HG03139 (cell line): ENCODE results near the gene SREBF2.
"Not testable (repeated sequence)": the region's sequence is repeated elsewhere in the genome, so short reads cannot be mapped to it uniquely, and the experiment has no call there.

ENCODE experiments used
- ATAC-seq: cut with Tn5 transposase; IDR thresholded peaks from one replicate; pipeline ENCODE4 v1.9.1; 2021; ENCODE audit not compliant: unreplicated experiment

SREBF2 gene

GRCh38 chr22:41939981-41940831 lies 107.3 kb downstream of the SREBF2 start:
- ATAC-seq: peak; percentile 38

- ATAC-seq: peak; percentile 26
These were observed 108.2 kb downstream of the SREBF2 start for GRCh38 chr22:41940832-41941765.

GRCh38 chr22:41943661-41944209 lies 110.8 kb downstream of the SREBF2 start:
- no peak for ATAC-seq

DNA sequence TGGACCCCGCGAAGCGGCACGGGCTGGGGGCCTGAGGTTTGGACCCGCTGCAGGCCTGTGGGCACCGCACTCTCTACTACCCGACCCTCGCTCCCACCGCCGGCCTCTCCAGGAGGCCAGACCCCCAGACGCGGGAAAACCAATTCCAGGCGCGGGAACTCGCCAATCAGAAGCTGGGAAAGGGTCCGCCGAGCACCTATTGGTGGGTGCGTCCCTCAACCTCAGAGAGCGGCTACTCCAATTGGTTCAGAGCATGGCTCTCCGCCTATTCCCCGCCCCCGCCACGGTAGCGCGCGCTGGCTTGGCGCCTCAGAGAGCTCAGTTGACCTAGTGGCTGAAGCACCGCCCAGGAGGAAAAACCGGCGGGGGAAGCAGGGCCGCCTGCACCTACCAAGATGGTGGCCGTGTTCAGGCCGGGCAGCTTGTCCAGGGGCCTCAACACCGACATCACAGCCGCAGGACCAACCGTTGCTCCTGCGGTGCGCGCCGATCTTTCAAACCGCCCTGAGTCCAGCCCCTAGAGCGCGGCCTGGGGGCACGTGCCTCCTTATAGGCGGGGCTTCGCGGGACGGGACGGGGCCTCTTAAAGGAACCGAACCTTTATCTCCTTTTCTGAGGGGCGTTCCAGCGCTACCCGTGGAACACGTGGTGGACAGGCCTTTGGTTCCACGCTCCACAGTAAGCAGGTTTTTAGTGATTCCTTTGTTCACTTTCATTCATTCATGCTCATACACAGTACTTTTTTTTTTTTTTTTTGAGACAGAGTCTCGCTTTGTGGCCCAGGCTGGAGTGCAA lies 113.9 kb downstream of the SREBF2 start, which contains the start of gene CENPM:
Gene CENPM (minus strand): TSS at position 524 of the 795 bp plus-strand sequence. CDS start 76 bp downstream, at position 448.
- ATAC-seq: peak; percentile 81

- ATAC-seq: no peak
These were observed 114.6 kb downstream of the SREBF2 start for GRCh38 chr22:41947424-41948080.

- no peak for ATAC-seq
These were observed 115.2 kb downstream of the SREBF2 start for GRCh38 chr22:41948142-41948541.

DNA sequence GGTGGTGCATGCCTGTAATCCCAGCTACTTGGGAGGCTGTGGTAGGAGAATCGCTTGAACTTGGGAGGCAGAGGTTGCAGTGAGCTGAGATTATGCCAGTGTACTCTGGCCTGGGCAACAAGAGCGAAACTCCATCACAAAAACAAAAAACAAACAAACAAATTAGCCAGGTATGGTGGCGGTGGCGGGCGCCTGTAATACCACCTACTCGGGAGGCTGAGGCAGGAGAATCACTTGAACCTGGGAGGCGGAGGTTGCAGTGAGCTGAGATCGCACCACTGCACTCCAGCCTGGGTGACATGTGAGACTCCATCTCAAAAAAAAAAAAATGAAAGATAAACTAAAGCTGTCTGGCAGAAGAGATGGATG lies 116.0 kb downstream of the SREBF2 start:
- not testable (repeated sequence) for ATAC-seq

DNA sequence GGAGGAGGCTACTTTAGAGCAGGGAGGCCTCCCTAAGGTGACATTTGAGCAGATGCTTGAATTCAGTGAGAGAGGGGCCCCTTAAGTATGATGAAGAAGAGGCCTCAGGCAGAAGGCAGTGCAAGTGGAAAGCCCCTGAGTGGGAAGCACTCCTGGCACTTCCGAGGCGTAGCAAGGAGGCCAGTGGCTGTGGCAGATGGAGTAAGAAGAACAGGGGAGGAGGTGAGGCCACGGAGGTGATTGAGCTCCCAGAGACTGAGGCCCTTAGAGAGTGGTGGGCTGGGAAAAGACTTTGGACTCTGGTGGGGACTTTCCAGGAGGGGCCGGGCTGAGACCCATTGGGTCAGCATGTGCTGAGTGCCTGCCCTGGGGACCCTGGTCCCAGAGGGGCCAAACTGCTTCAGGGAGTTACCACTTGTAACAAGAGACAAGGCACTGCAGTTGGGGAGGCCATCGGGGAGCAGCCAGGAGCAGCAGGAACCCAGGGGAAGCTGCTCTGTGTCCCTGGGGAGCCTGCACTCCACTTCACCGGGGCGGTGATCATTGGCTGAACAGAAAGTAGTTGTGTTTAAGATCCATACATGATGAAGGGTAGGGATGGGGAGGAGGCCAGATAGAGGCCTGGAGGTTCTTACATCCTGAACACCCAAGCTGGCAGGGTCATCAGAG lies 116.5 kb downstream of the SREBF2 start:
- ATAC-seq: no peak

DNA sequence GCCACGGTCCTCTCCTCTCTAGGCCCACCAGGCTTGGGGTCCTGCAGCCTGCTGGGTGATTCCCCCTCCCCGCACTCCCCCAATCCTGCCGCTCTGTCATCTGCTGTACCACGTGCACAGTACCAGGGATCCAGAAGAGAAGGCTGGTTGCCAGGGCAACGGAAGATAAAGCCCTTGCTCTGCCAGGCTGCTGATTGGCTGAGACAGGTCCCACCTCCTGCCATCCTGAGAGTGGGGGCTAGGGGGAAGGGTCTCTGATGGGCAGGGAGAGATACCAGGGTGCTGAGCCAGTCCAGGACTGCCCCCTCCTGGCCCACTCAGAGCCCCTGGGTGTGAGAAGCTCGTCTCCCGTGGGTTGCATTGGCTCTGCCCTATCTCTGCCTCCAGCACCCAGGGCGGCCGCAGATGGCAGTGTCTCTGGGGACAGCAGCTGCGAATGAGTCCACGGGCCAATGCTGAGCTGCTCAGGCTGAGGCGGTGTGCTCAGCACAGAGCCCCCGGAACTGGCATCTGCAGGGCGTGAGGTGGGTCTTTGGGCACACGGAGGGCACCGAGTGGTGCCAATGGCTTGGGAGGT lies 119.1 kb downstream of the SREBF2 start, which contains the start of gene SMIM45:
Gene SMIM45 (plus strand): TSS at position 253 of the 577 bp plus-strand sequence.
- no peak for ATAC-seq

DNA sequence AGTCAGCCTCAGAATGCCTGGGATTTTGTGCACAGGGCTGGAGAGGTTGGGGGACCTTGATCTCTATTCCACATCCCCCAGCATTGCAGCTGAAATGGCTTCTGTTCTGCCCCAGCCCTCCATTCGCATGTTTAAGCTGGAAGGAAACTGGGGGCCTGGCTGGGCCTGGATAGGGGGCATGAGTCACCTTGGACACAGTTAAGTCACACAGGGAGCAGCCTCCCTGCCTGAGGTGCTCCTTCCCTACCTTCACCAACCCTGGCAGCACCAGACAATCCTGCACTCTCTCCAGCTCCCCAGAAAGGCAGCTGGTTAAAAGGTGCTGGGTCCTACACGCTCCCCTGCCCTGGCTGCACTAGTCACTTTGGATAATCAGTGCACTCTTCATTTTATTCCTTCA lies 119.8 kb downstream of the SREBF2 start:
- ATAC-seq: no peak
